HG02938 (cell line): ENCODE results near the gene TTC36.
A peak's percentile ranks its signal among the peaks of the same experiment; 100 is the strongest.

Source experiments
- ATAC-seq: cut with Tn5 transposase; IDR thresholded peaks from one replicate; pipeline ENCODE4 v1.9.1; 2021; ENCODE audit warnings: mild to moderate bottlenecking, moderate library complexity; ENCODE audit not compliant: unreplicated experiment

The TTC36 gene

GRCh38 chr11:118531597-118532084 is 4.4 kb downstream of the TTC36 start:
- no peak for ATAC-seq

DNA sequence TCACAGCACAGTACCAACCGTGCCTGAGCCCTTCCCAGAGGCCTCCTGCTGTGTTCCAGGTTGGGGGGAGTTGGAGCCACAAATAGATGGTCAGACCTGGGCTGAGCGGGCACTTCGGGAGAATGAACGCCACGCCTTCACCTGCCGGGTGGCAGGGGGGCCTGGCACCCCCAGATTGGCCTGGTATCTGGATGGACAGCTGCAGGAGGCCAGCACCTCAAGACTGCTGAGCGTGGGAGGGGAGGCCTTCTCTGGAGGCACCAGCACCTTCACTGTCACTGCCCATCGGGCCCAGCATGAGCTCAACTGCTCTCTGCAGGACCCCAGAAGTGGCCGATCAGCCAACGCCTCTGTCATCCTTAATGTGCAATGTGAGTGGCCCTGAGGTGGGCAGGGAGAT is 4.8 kb downstream of the TTC36 start:
- no peak for ATAC-seq

DNA sequence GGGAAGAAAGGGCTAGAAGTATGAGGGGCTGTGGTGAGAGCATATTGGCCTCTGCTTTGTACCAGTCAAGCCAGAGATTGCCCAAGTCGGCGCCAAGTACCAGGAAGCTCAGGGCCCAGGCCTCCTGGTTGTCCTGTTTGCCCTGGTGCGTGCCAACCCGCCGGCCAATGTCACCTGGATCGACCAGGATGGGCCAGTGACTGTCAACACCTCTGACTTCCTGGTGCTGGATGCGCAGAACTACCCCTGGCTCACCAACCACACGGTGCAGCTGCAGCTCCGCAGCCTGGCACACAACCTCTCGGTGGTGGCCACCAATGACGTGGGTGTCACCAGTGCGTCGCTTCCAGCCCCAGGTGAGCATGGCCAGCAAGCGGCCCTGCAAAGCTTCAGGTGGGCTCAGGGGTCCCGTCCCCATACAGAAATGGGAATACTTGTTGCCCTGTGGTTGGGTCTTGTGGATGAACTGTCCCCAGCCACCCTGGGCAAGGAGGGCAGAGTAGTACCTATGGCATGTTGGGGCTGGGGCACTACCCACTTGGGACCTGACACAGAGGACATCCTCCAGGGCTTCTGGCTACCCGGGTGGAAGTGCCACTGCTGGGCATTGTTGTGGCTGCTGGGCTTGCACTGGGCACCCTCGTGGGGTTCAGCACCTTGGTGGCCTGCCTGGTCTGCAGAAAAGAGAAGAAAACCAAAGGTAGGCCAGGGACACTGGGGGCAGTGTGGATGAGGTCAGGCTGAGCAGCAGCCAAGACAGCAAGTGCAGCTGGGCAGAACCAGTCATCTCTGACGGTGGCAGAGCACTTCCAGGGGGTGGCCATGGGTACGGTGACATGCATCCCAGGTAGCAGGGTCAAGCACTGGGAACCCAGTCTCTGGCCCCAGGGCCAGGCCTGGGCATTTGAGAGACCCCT is 5.8 kb downstream of the TTC36 start:
- no peak for ATAC-seq

GRCh38 chr11:118533769-118534729 is 6.8 kb downstream of the TTC36 start:
- no peak for ATAC-seq

DNA sequence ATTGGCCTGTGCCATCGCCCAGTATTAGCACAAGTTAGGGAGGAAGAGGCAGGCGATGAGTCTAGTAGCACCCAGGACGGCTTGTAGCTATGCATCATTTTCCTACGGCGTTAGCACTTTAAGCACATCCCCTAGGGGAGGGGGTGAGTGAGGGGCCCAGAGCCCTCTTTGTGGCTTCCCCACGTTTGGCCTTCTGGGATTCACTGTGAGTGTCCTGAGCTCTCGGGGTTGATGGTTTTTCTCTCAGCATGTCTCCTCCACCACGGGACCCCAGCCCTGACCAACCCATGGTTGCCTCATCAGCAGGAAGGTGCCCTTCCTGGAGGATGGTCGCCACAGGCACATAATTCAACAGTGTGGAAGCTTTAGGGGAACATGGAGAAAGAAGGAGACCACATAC is 8.0 kb downstream of the TTC36 start:
- ATAC-seq: no peak

DNA sequence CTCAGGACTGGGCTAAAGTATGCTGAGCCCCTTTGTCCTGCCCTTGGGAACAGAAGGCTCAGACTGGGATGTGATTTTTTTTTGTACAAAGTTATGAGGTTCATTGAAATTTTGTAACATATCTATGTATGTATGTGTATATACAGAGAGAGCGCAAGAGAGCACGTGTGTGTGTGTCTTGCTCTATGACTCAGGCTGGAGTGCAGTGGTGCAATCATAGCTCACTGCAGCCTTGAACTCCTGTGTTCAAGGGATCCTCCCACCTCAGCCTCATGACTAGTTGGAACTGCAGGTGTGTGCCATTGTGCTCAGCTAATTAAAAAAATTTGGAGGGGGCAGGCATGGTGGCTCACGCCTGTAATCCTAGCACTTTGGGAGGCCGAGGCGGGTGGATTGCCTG is 9.5 kb downstream of the TTC36 start:
- ATAC-seq: no peak

- ATAC-seq: no peak
These were observed 10.2 kb downstream of the TTC36 start for GRCh38 chr11:118537409-118537980.

GRCh38 chr11:118544010-118544646 is 16.9 kb downstream of the TTC36 start:
- no peak for ATAC-seq

- no peak for ATAC-seq
These were observed 17.4 kb downstream of the TTC36 start for GRCh38 chr11:118544647-118545010.

GRCh38 chr11:118545533-118545932 is 18.3 kb downstream of the TTC36 start:
- no peak for ATAC-seq

DNA sequence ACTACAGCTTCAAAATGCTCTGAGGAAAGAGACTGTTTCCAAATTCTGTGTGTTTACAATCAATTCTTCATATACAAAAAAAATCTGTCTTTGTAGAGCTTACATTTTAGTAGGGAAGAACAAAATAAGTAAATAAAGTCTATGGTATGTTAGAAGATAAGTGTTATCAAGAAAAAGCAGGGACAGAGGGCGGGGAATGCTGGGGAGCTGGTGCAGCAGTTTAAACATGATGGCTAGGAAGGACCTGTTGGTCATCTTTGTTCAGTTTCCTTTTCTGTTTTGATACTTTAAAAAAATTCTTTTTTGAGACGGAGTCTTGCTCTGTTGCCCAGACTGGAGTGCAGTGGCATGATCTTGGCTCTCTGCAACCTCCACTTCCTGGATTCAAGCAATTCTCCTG is 19.9 kb downstream of the TTC36 start:
- ATAC-seq: no peak

DNA sequence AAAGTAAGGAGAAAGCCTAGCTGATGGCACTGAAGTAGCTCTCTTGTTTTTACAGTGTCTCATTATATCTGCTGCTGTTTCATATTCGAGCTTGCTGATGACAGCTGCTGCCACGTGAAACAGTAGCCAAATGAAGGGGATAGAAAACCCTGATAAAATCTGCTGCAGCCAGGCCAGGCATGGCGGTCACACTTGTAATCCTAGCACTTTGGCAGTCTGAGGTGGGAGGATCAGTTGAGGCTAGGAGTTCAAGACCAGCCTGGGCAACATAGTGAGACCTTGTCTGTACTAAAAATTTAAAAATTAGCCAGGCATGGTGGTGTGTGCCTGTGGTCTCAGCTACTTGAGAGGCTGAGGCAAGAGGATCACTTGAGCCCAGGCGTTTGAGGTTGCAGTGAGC is 25.1 kb downstream of the TTC36 start:
- ATAC-seq: no peak

GRCh38 chr11:118560806-118561205 is 33.5 kb downstream of the TTC36 start:
- ATAC-seq: no peak

GRCh38 chr11:118565051-118565450 is 37.8 kb downstream of the TTC36 start:
- ATAC-seq: no peak

DNA sequence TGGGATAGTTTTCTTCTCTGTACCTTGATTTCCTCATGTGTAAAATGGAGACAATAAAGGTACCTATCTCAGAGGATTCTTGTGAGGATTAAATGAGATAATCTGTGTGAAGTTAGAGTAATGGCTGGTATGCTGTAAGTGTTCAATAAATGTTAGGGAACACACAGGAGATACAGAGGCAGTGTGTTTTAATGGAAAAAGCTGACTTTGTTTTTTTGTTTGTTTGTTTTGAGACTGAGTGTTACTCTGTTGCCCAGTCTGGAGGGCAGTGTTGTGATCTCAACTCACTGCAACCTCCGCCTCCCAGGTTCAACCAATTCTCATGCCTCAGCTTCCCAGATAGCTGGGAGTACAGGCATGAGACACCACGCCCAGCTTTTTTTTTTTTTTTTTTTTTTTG is 42.4 kb downstream of the TTC36 start:
- ATAC-seq: no peak

DNA sequence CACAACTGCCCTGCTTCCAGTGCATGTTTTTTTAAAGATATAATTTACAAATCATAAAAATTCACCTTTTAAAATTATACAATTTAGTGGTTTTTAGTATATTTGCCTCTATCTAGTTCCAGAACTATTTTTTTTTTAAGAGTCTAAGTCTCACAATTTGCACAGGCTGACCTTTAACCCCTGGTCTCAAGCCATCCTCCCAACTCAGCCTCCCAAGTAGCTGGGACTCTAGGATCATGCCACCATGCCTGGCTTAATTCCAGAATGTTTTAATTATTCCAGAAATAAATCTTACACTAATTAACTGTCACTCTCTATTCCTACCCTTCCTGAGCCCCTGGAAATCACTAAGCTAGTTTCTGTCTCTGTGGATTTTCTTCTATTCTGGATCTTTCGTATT is 43.5 kb downstream of the TTC36 start:
- ATAC-seq: no peak

GRCh38 chr11:118571701-118572060 is 44.4 kb downstream of the TTC36 start:
- ATAC-seq: peak; percentile 16

- ATAC-seq: peak; percentile 58
These were observed 45.0 kb downstream of the TTC36 start, which contains the start of gene ARCN1 for GRCh38 chr11:118572061-118572980. ARCN1 (plus strand) TSS chr11:118572409; CDS start chr11:118572548, 139 bp downstream.

DNA sequence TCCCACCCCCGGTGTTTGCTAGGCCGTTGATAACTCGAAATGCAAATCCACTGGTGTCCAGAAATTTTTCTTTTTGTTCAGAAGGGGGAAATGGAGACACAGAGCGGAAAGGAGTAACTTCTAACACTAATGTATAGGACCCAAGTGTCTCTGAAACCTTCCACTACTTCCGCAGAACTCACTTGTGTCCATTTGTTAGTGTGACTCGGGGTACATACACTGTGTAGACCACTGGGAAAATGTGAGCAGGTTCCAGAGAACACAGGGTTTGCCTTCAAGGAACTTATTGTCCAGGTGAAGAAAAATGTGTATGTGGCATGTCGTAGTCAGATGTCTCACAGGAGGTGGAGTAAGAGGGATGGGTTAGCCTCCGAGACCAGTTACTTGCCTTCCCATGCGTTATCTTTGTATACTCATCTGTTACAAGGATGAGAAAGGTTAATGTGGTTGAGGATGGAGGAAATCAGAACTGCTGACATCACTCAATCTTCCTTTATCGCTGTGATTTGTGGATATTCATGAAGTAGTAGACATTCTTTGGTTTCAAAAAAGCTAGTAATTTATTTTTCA is 45.8 kb downstream of the TTC36 start:
- ATAC-seq: peak; percentile 7
